ENCODE results near the gene ULK2.

Gene ULK2

GRCh38 chr17:19724501-19725420 is 143.0 kb downstream of the ULK2 start:
- no peak for DNase-seq

- DNase-seq: no peak
Measured at GRCh38 chr17:19723964-19724363, 143.8 kb downstream of the ULK2 start.

Data from NCI-H1092 treated with DMSO at 0.1 percent for 48 hours (cell line).